Transverse colon (tissue), 4 donors: ENCODE measurements around the gene ALKBH8. TPM values are rescaled to one million over a fixed set of nuclear protein-coding genes. Genes with fewer than 3 reads are reported as not detected.

Experiments used
- DNase-seq: peaks from one replicate; pipeline ENCODE4 v3.0.0-alpha.2; 2019
- H3K27ac ChIP-seq, 4 donors: fragments of 200-600 bp; sonication (generic); 2 replicates each; pipeline ENCODE4 v1.5.1; 2016 to 2018; ENCODE audit warnings: inconsistent platforms in 4 of 4
- H3K27me3 ChIP-seq: fragments of 200-600 bp; sonication (generic); 2 replicates; pipeline ENCODE4 v1.5.1; 2017; ENCODE audit warnings: inconsistent platforms
- H3K36me3 ChIP-seq, 4 donors: fragments of 200-600 bp; sonication (generic); 2 replicates each; pipeline ENCODE4 v1.5.1; 2017 to 2019; ENCODE audit warnings: inconsistent platforms in 4 of 4
- H3K4me1 ChIP-seq, 4 donors: fragments of 200-600 bp; sonication (generic); 2 replicates each; pipeline ENCODE4 v1.5.1; 2017 to 2020; ENCODE audit warnings: inconsistent platforms in 4 of 4
- H3K4me3 ChIP-seq, 4 donors: fragments of 200-600 bp; sonication (generic); 1 replicate in 1 of 4; 2 replicates in 3 of 4; pipeline versions ENCODE4 v1.5.1 to v1.6.1; 2017 to 2019; ENCODE audit warnings: inconsistent platforms in 4 of 4
- H3K9me3 ChIP-seq, 2 donors: fragments of 200-600 bp; sonication (generic); 2 replicates each; pipeline ENCODE4 v1.5.1; 2017 to 2019; ENCODE audit warnings: inconsistent platforms in 2 of 2
- EP300 ChIP-seq: sonication (generic); formaldehyde crosslinking; IDR thresholded peaks from one replicate; pipeline ENCODE4 v1.6.1; 2017; ENCODE audit warnings: antibody characterized with exemption, low read depth
- POLR2A ChIP-seq: fragments of 450-650 bp; IDR thresholded peaks from one replicate; pipeline ENCODE4 v1.6.1; 2016; ENCODE audit warnings: antibody characterized with exemption, mild to moderate bottlenecking, moderate library complexity
- POLR2AphosphoS5 ChIP-seq, 3 donors: sonication (generic); formaldehyde crosslinking; IDR thresholded peaks; one replicate each; pipeline ENCODE4 v1.6.1; 2016; ENCODE audit warnings: antibody characterized with exemption in 3 of 3
- WGBS, 2 donors: methylation state at CpG; one replicate each; pipeline ENCODE4 v1.1.5; 2018; ENCODE audit warnings: low coverage in 1 of 2; 5-methylcytosine and 5-hydroxymethylcytosine counted together
- in situ Hi-C, 4 donors: fragments of 200-750 bp; cut with MboI; loops; one replicate each; pipeline versions ENCODE4 v1.15.0 to v1.15.1; 2017; ENCODE audit warnings: low sequenced_read_pairs in 3 of 4, low pct_ligation_motif_present in 1 of 4, low pct_unique_long_range_greater_than_20kb in 1 of 4
- intact Hi-C: fragments of 100-400 bp; cut with DNase I; formaldehyde crosslinking; loops from one replicate; pipeline ENCODE4 v1.15.1; 2023; ENCODE audit warnings: low total_unique reads
- total RNA-seq, 4 donors: library from RNA; depleted of rRNA; stranded (reverse); fragments of >200 nt; gene quantifications; one replicate each; pipeline ENCODE4 v1.1.0, GENCODE V29; 2016
- TF ChIP-seq, protein P1 (sequence below), 5 experiments: fragments of 200-600 bp in 3 of 5; fragments of 450-650 bp in 2 of 5; sonication (generic) in 3 of 5; IDR thresholded peaks; 1 replicate in 2 of 5; 2 replicates in 3 of 5; pipeline ENCODE4 v1.5.1; 2016 to 2017; ENCODE audit warnings: antibody characterized with exemption in 5 of 5, inconsistent platforms in 3 of 5, mild to moderate bottlenecking in 2 of 5, moderate library complexity in 1 of 5

ALKBH8 gene
- total RNA-seq, 4 donors from 2014 or later: 0.60 to 5.6 (median 3.9) TPM

- H3K4me3 ChIP-seq: peak within 1 kb of the TSS; percentile 29 to 93 (median 64)
- 0% methylated on average over 29 to 30 of the region's 30 CpGs for WGBS, 2 donors
- intact Hi-C loops (no loop called here), in situ Hi-C loops (no loop called here)
- peak within 1 kb of the TSS; percentile 62 to 82 (median 74) for H3K27ac ChIP-seq
- H3K36me3 ChIP-seq: peaks cover 0 to 20% (median 4%) of the 10 kb centered on the region in 4 donors
- no peaks in the 10 kb centered on the region for H3K27me3 ChIP-seq
- H3K9me3 ChIP-seq: no peaks in the 10 kb centered on the region
- DNase-seq: peak; percentile 90
- peaks cover 5 to 22% (median 7%) of the 10 kb centered on the region in 4 donors for H3K4me1 ChIP-seq
- TF ChIP-seq EP300 (no peak), POLR2AphosphoS5 (IDR thresholded peaks at IDR 0.05) (peak; percentile 46 to 70 (median 59)), POLR2A (peak; percentile 30)
- TF ChIP-seq, protein P1, sequence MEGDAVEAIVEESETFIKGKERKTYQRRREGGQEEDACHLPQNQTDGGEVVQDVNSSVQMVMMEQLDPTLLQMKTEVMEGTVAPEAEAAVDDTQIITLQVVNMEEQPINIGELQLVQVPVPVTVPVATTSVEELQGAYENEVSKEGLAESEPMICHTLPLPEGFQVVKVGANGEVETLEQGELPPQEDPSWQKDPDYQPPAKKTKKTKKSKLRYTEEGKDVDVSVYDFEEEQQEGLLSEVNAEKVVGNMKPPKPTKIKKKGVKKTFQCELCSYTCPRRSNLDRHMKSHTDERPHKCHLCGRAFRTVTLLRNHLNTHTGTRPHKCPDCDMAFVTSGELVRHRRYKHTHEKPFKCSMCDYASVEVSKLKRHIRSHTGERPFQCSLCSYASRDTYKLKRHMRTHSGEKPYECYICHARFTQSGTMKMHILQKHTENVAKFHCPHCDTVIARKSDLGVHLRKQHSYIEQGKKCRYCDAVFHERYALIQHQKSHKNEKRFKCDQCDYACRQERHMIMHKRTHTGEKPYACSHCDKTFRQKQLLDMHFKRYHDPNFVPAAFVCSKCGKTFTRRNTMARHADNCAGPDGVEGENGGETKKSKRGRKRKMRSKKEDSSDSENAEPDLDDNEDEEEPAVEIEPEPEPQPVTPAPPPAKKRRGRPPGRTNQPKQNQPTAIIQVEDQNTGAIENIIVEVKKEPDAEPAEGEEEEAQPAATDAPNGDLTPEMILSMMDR (IDR thresholded peaks at IDR 0.05): peak in 1 of 5 experiments; percentile 30
Measured at GRCh38 chr11:107457558-107458271, 107.8 kb downstream of the ALKBH8 start, which contains the start of gene CWF19L2. Gene CWF19L2, minus strand, starts transcription at chr11:107457825. Its CDS starts 9 bp downstream, at chr11:107457816.

GRCh38 chr11:107457205-107457557 lies 108.4 kb downstream of the ALKBH8 start:
- intact Hi-C loops: no loop called here
- Histone ChIP-seq H3K4me1 (peaks cover 5 to 22% (median 7%) of the 10 kb centered on the region in 4 donors), H3K27me3 (no peaks in the 10 kb centered on the region), H3K36me3 (peaks cover 0 to 25% (median 5%) of the 10 kb centered on the region in 4 donors), H3K27ac (peak overlapping the region; percentile 62 to 82 (median 74)), H3K9me3 (no peaks in the 10 kb centered on the region), H3K4me3 (peak overlapping the region; percentile 29 to 93 (median 64))
- no peak for DNase-seq
- WGBS, 2 donors: 1 to 3% methylated on average over 6 of the region's 6 CpGs
- in situ Hi-C loops: no loop called here
- TF ChIP-seq POLR2AphosphoS5 (IDR thresholded peaks at IDR 0.05): no peak
- no peak for TF ChIP-seq EP300
- TF ChIP-seq, protein P1 (IDR thresholded peaks at IDR 0.05): no peak

GRCh38 chr11:107453594-107454286 lies 111.8 kb downstream of the ALKBH8 start:
- no peak overlapping the region for H3K27ac ChIP-seq
- H3K4me1 ChIP-seq: peaks cover 5 to 22% (median 7%) of the 10 kb centered on the region in 4 donors
- in situ Hi-C loops (no loop called here), intact Hi-C loops (no loop called here)
- 97% methylated on average over 5 of the region's 5 CpGs; no CpG with 5 or more reads in 1 of the 2 donors for WGBS, 2 donors
- H3K4me3 ChIP-seq: no peak overlapping the region
- peaks cover 0 to 28% (median 5%) of the 10 kb centered on the region in 4 donors for H3K36me3 ChIP-seq
- no peaks in the 10 kb centered on the region for H3K9me3 ChIP-seq
- no peaks in the 10 kb centered on the region for H3K27me3 ChIP-seq
- no peak for DNase-seq
- TF ChIP-seq, protein P1 (IDR thresholded peaks at IDR 0.05): no peak
- TF ChIP-seq EP300 (no peak), POLR2AphosphoS5 (IDR thresholded peaks at IDR 0.05) (no peak), POLR2A (no peak)

Other genes with a start within 250 kb of the ALKBH8 start
- gene CWF19L2, start 107.9 kb downstream of the ALKBH8 start, total RNA-seq: 10 to 100 TPM in 3 of 4 donors, 1 to 10 TPM in 1; 6.0 to 23.5 (median 14.8) TPM
- gene ELMOD1, start 25.4 kb upstream of the ALKBH8 start, total RNA-seq: under 1 TPM in 2 of 4 donors, not detected in 2; 0.16 to 0.27 TPM
- under 1 TPM in 1 of 4 donors, not detected in 3; 0.96 TPM for gene SLN, start 146.3 kb upstream of the ALKBH8 start, total RNA-seq